Endothelial cell (in vitro differentiated cells): ENCODE data around the gene SH3BP1. TPM values are rescaled to one million over a fixed set of nuclear protein-coding genes. Genes with fewer than 3 reads are reported as not detected.

Experiments
- DNase-seq: peaks from one replicate; pipeline ENCODE4 v3.0.0; 2021; ENCODE audit warnings: low spot score
- H3K27ac Mint-ChIP-seq: one replicate; pipeline ENCODE4 v1.8.0; 2021; ENCODE audit warnings: mixed read lengths, inconsistent platforms; ENCODE audit not compliant: unreplicated experiment
- H3K27me3 Mint-ChIP-seq: one replicate; pipeline ENCODE4 v1.8.0; 2021; ENCODE audit warnings: mild to moderate bottlenecking, moderate library complexity, mixed read lengths, inconsistent platforms; ENCODE audit not compliant: unreplicated experiment
- H3K36me3 Mint-ChIP-seq: one replicate; pipeline ENCODE4 v1.8.0; 2021; ENCODE audit warnings: mild to moderate bottlenecking, low read depth, mixed read lengths, inconsistent platforms; ENCODE audit not compliant: unreplicated experiment
- H3K4me1 Mint-ChIP-seq: one replicate; pipeline ENCODE4 v1.8.0; 2021; ENCODE audit warnings: mild to moderate bottlenecking, mixed read lengths, inconsistent platforms; ENCODE audit not compliant: unreplicated experiment
- H3K4me3 Mint-ChIP-seq: one replicate; pipeline ENCODE4 v1.8.0; 2021; ENCODE audit warnings: mild to moderate bottlenecking, mixed read lengths, inconsistent platforms; ENCODE audit not compliant: unreplicated experiment
- H3K9me3 Mint-ChIP-seq: one replicate; pipeline ENCODE4 v1.8.0; 2021; ENCODE audit warnings: mixed read lengths, inconsistent platforms; ENCODE audit not compliant: unreplicated experiment
- total RNA-seq: library from RNA; stranded (reverse); fragmentation: NEBNext Ultra II Directional; extraction: Animal tissue kit (Norgen Biotek cat#: 25700); gene quantifications from one replicate; pipeline ENCODE4 v1.2.1, GENCODE V29; 2021; ENCODE audit not compliant: unreplicated experiment
- TF ChIP-seq, protein P1 (sequence below): fragments of 200-600 bp; sonication (generic); IDR thresholded peaks from one replicate; pipeline ENCODE4 v1.5.0; 2021; ENCODE audit warnings: antibody characterized with exemption; ENCODE audit not compliant: unreplicated experiment

SH3BP1 gene
- total RNA-seq, 1 donor from 2014 or later = 11.6 TPM

DNA sequence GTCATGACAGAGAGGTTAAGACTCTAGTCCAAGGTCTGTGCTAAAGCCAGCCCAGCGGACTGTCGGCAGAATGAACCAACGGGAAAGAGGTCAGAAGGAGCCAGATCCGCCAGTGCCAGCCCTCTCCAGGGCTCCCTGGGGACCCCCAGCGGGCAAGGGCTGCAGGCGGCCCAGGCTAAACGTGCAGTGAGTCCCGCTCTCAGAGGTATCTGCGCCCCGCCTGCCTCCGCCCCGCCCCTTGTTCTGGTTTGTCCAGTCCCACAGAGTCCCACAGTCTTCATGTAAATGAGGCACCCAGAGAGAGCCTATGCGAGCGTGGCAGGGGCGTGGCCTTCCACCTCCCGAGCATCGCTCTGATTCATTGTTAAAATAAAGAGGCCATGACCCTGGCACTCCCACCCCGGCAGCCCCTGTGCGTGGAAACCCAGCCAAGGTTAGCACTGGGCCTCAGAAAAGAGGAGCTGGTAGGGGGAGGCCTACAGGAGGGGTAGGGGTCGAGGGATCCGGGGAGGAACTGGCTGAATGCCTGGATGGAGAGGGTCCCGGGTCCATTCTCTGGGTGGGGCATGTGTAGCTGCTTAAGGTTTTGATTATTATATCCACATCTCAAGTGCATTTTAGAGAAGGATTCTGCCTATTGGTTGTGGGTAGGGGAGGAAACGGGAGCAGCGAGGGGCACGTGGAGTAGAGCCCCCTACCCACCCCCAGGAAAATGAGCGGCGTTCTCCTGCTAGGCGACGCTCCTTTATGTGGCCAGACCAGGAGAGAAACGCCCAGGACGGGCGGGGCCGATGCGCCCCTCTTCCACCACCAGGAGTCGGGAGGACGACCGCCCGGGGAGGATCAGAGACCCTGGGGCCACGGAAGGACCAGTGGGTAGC lies 57.4 kb downstream of the SH3BP1 start, which contains the start of gene TRIOBP:
TRIOBP (plus strand) TSS at position 392 of the 881 bp plus-strand sequence. CDS start 4,318 bp downstream, outside the sequence.
- peaks cover 3% of the 10 kb centered on the region for H3K4me1 Mint-ChIP-seq
- peak; percentile 96 for DNase-seq
- no peak within 1 kb of the TSS for H3K27ac Mint-ChIP-seq
- H3K4me3 Mint-ChIP-seq = peak within 1 kb of the TSS; percentile 89
- H3K9me3 Mint-ChIP-seq = no peaks in the 10 kb centered on the region
- H3K27me3 Mint-ChIP-seq = peaks cover 3% of the 10 kb centered on the region
- TF ChIP-seq, protein P1, sequence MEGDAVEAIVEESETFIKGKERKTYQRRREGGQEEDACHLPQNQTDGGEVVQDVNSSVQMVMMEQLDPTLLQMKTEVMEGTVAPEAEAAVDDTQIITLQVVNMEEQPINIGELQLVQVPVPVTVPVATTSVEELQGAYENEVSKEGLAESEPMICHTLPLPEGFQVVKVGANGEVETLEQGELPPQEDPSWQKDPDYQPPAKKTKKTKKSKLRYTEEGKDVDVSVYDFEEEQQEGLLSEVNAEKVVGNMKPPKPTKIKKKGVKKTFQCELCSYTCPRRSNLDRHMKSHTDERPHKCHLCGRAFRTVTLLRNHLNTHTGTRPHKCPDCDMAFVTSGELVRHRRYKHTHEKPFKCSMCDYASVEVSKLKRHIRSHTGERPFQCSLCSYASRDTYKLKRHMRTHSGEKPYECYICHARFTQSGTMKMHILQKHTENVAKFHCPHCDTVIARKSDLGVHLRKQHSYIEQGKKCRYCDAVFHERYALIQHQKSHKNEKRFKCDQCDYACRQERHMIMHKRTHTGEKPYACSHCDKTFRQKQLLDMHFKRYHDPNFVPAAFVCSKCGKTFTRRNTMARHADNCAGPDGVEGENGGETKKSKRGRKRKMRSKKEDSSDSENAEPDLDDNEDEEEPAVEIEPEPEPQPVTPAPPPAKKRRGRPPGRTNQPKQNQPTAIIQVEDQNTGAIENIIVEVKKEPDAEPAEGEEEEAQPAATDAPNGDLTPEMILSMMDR = no peak
- peaks cover 10% of the 10 kb centered on the region for H3K36me3 Mint-ChIP-seq

- H3K27me3 Mint-ChIP-seq = peaks cover 5% of the 10 kb centered on the region
- no peak overlapping the region for H3K27ac Mint-ChIP-seq
- no peak overlapping the region for H3K4me3 Mint-ChIP-seq
- no peaks in the 10 kb centered on the region for H3K9me3 Mint-ChIP-seq
- peaks cover 5% of the 10 kb centered on the region for H3K36me3 Mint-ChIP-seq
- DNase-seq = no peak
- TF ChIP-seq, protein P1 = no peak
- peaks cover 3% of the 10 kb centered on the region for H3K4me1 Mint-ChIP-seq
These were observed 58.0 kb downstream of the SH3BP1 start for GRCh38 chr22:37697538-37697835.

DNA sequence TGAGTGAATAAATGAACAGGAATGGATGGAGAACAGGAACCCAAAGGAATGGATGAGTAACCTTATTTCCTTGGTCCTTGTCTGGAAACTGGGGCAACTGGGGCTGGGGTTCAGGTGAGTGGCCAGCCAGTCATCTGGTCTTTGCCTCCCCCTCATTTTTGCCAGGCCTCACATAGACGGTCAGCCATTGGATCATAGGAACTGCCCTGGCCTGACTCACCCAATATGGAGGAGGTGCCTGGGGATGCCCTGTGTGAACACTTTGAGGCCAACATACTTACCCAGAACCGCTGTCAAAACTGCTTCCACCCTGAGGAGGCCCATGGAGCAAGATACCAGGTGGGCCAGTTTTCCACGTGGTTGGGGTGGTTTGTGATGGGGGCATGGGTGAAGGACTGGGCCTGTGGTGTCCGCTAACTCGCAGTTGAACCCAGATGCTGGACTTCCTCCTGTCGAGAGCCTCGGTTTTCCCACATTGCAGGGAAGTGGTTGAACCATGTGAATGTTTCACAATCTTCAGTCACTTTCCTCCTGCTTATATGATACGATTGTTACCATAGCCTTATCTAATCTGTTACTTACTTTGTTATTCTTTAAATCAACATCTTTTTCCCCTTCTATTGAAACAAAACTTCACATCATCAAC lies 61.8 kb downstream of the SH3BP1 start:
- peaks cover 6% of the 10 kb centered on the region for H3K27me3 Mint-ChIP-seq
- DNase-seq = no peak
- TF ChIP-seq, protein P1 = no peak
- H3K27ac Mint-ChIP-seq = no peak overlapping the region
- no peaks in the 10 kb centered on the region for H3K9me3 Mint-ChIP-seq
- peaks cover 16% of the 10 kb centered on the region for H3K36me3 Mint-ChIP-seq
- peaks cover 6% of the 10 kb centered on the region for H3K4me1 Mint-ChIP-seq
- no peak overlapping the region for H3K4me3 Mint-ChIP-seq

- H3K36me3 Mint-ChIP-seq = peaks cover 16% of the 10 kb centered on the region
- no peak overlapping the region for H3K27ac Mint-ChIP-seq
- TF ChIP-seq, protein P1 = no peak
- no peaks in the 10 kb centered on the region for H3K9me3 Mint-ChIP-seq
- peaks cover 3% of the 10 kb centered on the region for H3K27me3 Mint-ChIP-seq
- no peak for DNase-seq
- H3K4me1 Mint-ChIP-seq = peaks cover 8% of the 10 kb centered on the region
- no peak overlapping the region for H3K4me3 Mint-ChIP-seq
These were observed 64.4 kb downstream of the SH3BP1 start for GRCh38 chr22:37703906-37704305.

- Mint-ChIP-seq H3K27ac (no peak overlapping the region), H3K27me3 (peaks cover 3% of the 10 kb centered on the region), H3K36me3 (peaks cover 16% of the 10 kb centered on the region), H3K9me3 (no peaks in the 10 kb centered on the region), H3K4me3 (no peak overlapping the region), H3K4me1 (peaks cover 8% of the 10 kb centered on the region)
- TF ChIP-seq, protein P1 = no peak
- no peak for DNase-seq
These were observed 65.2 kb downstream of the SH3BP1 start for GRCh38 chr22:37704645-37705044.
